Esophagus muscularis mucosa (tissue), 4 donors: ENCODE data around the gene MARCKSL1.

Source experiments
- CTCF ChIP-seq, 3 experiments: fragments of 200-600 bp in 2 of 3; fragments of 450-650 bp in 1 of 3; sonication (generic) in 2 of 3; IDR thresholded peaks; one replicate each; pipeline ENCODE4 v1.5.1; 2017 to 2019; ENCODE audit warnings: antibody characterized with exemption in 3 of 3, mild to moderate bottlenecking in 2 of 3, moderate library complexity in 1 of 3
- EP300 ChIP-seq: sonication (generic); formaldehyde crosslinking; IDR thresholded peaks from one replicate; pipeline ENCODE4 v1.6.1; 2017; ENCODE audit warnings: antibody characterized with exemption
- POLR2A ChIP-seq: fragments of 450-650 bp; IDR thresholded peaks from one replicate; pipeline ENCODE4 v1.6.1; 2017; ENCODE audit warnings: antibody characterized with exemption, moderate library complexity, mild to moderate bottlenecking, low read depth

- TF ChIP-seq POLR2A (no peak), CTCF (IDR thresholded peaks at IDR 0.05) (no peak), EP300 (no peak)
These were observed 2.6 kb downstream of the MARCKSL1 start for GRCh38 chr1:32333251-32333963.
